CD4-positive, alpha-beta memory T cell (primary cell): Measurements from ENCODE around the gene GDF10. TPM values are rescaled to one million over a fixed set of nuclear protein-coding genes. Genes with fewer than 3 reads are reported as not detected.

Experiments used
- CTCF ChIA-PET: fragments of 350-600 bp; sonication (Branson Sonifier 250); formaldehyde crosslinking; loops from one replicate; lab custom pipeline; 2021; ENCODE audit warnings: inconsistent platforms; ENCODE audit not compliant: partially characterized antibody; lab: Charles Lee
- POLR2A ChIA-PET: fragments of 350-600 bp; sonication (Branson Sonifier 250); formaldehyde crosslinking; loops from one replicate; lab custom pipeline; 2021; ENCODE audit not compliant: partially characterized antibody; lab: Charles Lee
- DNase-seq, 5 donors: peaks; one replicate each; pipeline versions ENCODE4 v3.0.0 to v3.0.0-alpha.2; 2020 to 2022; ENCODE audit warnings: mixed read lengths in 1 of 5
- H3K27ac ChIP-seq: one replicate; pipeline ENCODE4 v1.7.0; 2013; ENCODE audit warnings: low read depth, low read length
- H3K27me3 ChIP-seq: 2 replicates; pipeline ENCODE4 v1.7.0; 2013; ENCODE audit warnings: mild to moderate bottlenecking, low read length, moderate library complexity; ENCODE audit not compliant: insufficient read depth
- H3K36me3 ChIP-seq: 2 replicates; pipeline ENCODE4 v1.7.0; 2013; ENCODE audit warnings: mild to moderate bottlenecking, low read length, moderate library complexity; ENCODE audit not compliant: insufficient read depth
- H3K4me1 ChIP-seq: 2 replicates; pipeline ENCODE4 v1.7.0; 2013; ENCODE audit warnings: mild to moderate bottlenecking, low read length, moderate library complexity; ENCODE audit not compliant: insufficient read depth
- H3K4me3 ChIP-seq, 2 donors: one replicate each; pipeline ENCODE4 v1.7.0; 2013; ENCODE audit warnings: low read length in 2 of 2, mild to moderate bottlenecking in 1 of 2
- H3K9me3 ChIP-seq, 2 donors: one replicate each; pipeline ENCODE4 v1.7.0; 2013; ENCODE audit warnings: low read length in 2 of 2, control low read depth in 1 of 2; ENCODE audit not compliant: control insufficient read depth in 1 of 2
- H3K27ac Mint-ChIP-seq, 7 donors: one replicate each; pipeline ENCODE4 v1.8.0; 2020 to 2021; ENCODE audit warnings: mixed read lengths in 7 of 7, mild to moderate bottlenecking in 6 of 7, inconsistent platforms in 3 of 7, moderate library complexity in 3 of 7
- H3K27me3 Mint-ChIP-seq, 2 donors: one replicate each; pipeline ENCODE4 v1.8.0; 2020 to 2021; ENCODE audit warnings: mixed read lengths in 2 of 2
- H3K36me3 Mint-ChIP-seq, 2 donors: one replicate each; pipeline ENCODE4 v1.8.0; 2020 to 2021; ENCODE audit warnings: mixed read lengths in 2 of 2, inconsistent platforms in 1 of 2, mild to moderate bottlenecking in 1 of 2
- H3K4me1 Mint-ChIP-seq, 4 donors: one replicate each; pipeline ENCODE4 v1.8.0; 2020 to 2021; ENCODE audit warnings: mixed read lengths in 4 of 4, mild to moderate bottlenecking in 1 of 4
- H3K4me3 Mint-ChIP-seq, 8 donors: one replicate each; pipeline ENCODE4 v1.8.0; 2020 to 2021; ENCODE audit warnings: mixed read lengths in 8 of 8, mild to moderate bottlenecking in 7 of 8, moderate library complexity in 6 of 8, inconsistent platforms in 3 of 8
- H3K9me3 Mint-ChIP-seq, 8 donors: one replicate each; pipeline ENCODE4 v1.8.0; 2020 to 2021; ENCODE audit warnings: mixed read lengths in 8 of 8, mild to moderate bottlenecking in 5 of 8, inconsistent platforms in 3 of 8, moderate library complexity in 1 of 8
- intact Hi-C: fragments of 100-400 bp; cut with micrococcal nuclease; formaldehyde crosslinking; loops from one replicate; pipeline ENCODE4 v1.15.1; 2023
- polyA plus RNA-seq, 2 donors: library from polyadenylated mRNA; unstranded; fragments of 300-500 nt; fragmentation: Illumina TruSeq; gene quantifications; one replicate each; pipeline ENCODE4 v1.2.3, GENCODE V29; 2021
- total RNA-seq, 2 experiments: library from RNA; stranded (reverse); gene quantifications; one replicate each; pipeline ENCODE4 v1.2.3, GENCODE V29; 2021

GDF10 gene
- total and polyA plus RNA-seq, 4 experiments from 2014 or later: 0.19 to 1.3 (median 0.78) TPM

GRCh38 chr10:47311932-47312662 is 12.1 kb downstream of the GDF10 start:
- H3K9me3 ChIP-seq: no peaks in the 10 kb centered on the region
- H3K27me3 ChIP-seq: no peaks in the 10 kb centered on the region
- Mint-ChIP-seq H3K9me3 (no peaks in the 10 kb centered on the region), H3K27ac (peak overlapping the region; percentile 81 to 87 (median 84)), H3K36me3 (no peaks in the 10 kb centered on the region), H3K27me3 (no peaks in the 10 kb centered on the region), H3K4me3 (peak overlapping the region; percentile 48 to 80 (median 68)), H3K4me1 (peaks cover 17 to 37% (median 27%) of the 10 kb centered on the region in 4 donors)
- peaks cover 32% of the 10 kb centered on the region for H3K4me1 ChIP-seq
- H3K27ac ChIP-seq: peak overlapping the region; percentile 27
- no peaks in the 10 kb centered on the region for H3K36me3 ChIP-seq
- POLR2A ChIA-PET: interaction anchor here (0.8 to 4.1 kb wide), 14 partner anchors 10 to 288 kb away, joined by 3 to 39 read pairs (median 4); no protein-coding TSS in a partner anchor
- intact Hi-C loops: loop anchor here (1.0 to 2.0 kb wide), 5 partner anchors 12 to 288 kb away; partner anchors contain the start of gene GDF10
- DNase-seq: peak; percentile 75 to 84 (median 79)
- H3K4me3 ChIP-seq: no peak overlapping the region
- CTCF ChIA-PET: interaction anchor here (0.6 to 7.7 kb wide), 38 partner anchors 9 to 319 kb away, joined by 3 to 244 read pairs (median 5); partner anchors contain the start of gene GDF2

- intact Hi-C loops: loop anchor here (1.0 to 2.0 kb wide), 3 partner anchors 12 to 288 kb away; partner anchors contain the start of gene GDF10
- H3K27me3 ChIP-seq: no peaks in the 10 kb centered on the region
- H3K4me3 ChIP-seq: no peak overlapping the region
- Mint-ChIP-seq H3K27me3 (no peaks in the 10 kb centered on the region), H3K27ac (peak overlapping the region in 1 of 7 donors; percentile 22), H3K9me3 (no peaks in the 10 kb centered on the region), H3K4me1 (peaks cover 16 to 37% (median 25%) of the 10 kb centered on the region in 4 donors), H3K36me3 (no peaks in the 10 kb centered on the region), H3K4me3 (no peak overlapping the region)
- no peaks in the 10 kb centered on the region for H3K36me3 ChIP-seq
- H3K27ac ChIP-seq: no peak overlapping the region
- peaks cover 32% of the 10 kb centered on the region for H3K4me1 ChIP-seq
- ChIA-PET POLR2A (interaction anchor here (1.4 to 4.1 kb wide), 3 partner anchors 10 to 265 kb away, joined by 4 to 39 read pairs (median 26); no protein-coding TSS in a partner anchor), CTCF (interaction anchor here (0.7 to 7.7 kb wide), 15 partner anchors 10 to 319 kb away, joined by 3 to 244 read pairs (median 6); partner anchors contain the start of gene GDF2)
- H3K9me3 ChIP-seq: no peaks in the 10 kb centered on the region
- DNase-seq: no peak
Measured at GRCh38 chr10:47312663-47312995, 12.6 kb downstream of the GDF10 start.

GRCh38 chr10:47314416-47314970 is 14.5 kb downstream of the GDF10 start:
- peaks cover 30% of the 10 kb centered on the region for H3K4me1 ChIP-seq
- Mint-ChIP-seq H3K4me1 (peaks cover 15 to 25% (median 20%) of the 10 kb centered on the region in 4 donors), H3K36me3 (no peaks in the 10 kb centered on the region), H3K27me3 (peaks cover 0 to 3% of the 10 kb centered on the region in 2 donors), H3K9me3 (no peaks in the 10 kb centered on the region), H3K27ac (no peak overlapping the region), H3K4me3 (no peak overlapping the region)
- no peaks in the 10 kb centered on the region for H3K9me3 ChIP-seq
- ChIA-PET CTCF (interaction anchor here (0.5 to 7.7 kb wide), 7 partner anchors 9 to 289 kb away, joined by 3 to 244 read pairs (median 5); no protein-coding TSS in a partner anchor), POLR2A (no interaction called here)
- intact Hi-C loops: no loop called here
- H3K36me3 ChIP-seq: no peaks in the 10 kb centered on the region
- H3K27me3 ChIP-seq: no peaks in the 10 kb centered on the region
- no peak for DNase-seq
- no peak overlapping the region for H3K4me3 ChIP-seq
- no peak overlapping the region for H3K27ac ChIP-seq

- intact Hi-C loops: no loop called here
Measured at GRCh38 chr10:47315421-47315820, 15.4 kb downstream of the GDF10 start.

GRCh38 chr10:47316131-47316530 is 16.1 kb downstream of the GDF10 start:
- H3K36me3 ChIP-seq: no peaks in the 10 kb centered on the region
- DNase-seq: no peak
- H3K36me3 Mint-ChIP-seq: no peaks in the 10 kb centered on the region
- no peak overlapping the region for H3K27ac ChIP-seq
- POLR2A ChIA-PET: no interaction called here
- H3K4me3 Mint-ChIP-seq: no peak overlapping the region
- intact Hi-C loops: no loop called here
- peaks cover 14% of the 10 kb centered on the region for H3K4me1 ChIP-seq
- H3K4me3 ChIP-seq: no peak overlapping the region
- H3K9me3 Mint-ChIP-seq: no peaks in the 10 kb centered on the region
- peaks cover 9 to 13% (median 12%) of the 10 kb centered on the region in 4 donors for H3K4me1 Mint-ChIP-seq
- no peaks in the 10 kb centered on the region for H3K27me3 ChIP-seq
- CTCF ChIA-PET: interaction anchor here (0.9 to 7.7 kb wide), 4 partner anchors 24 to 291 kb away, joined by 3 to 244 read pairs (median 52); no protein-coding TSS in a partner anchor
- no peak overlapping the region for H3K27ac Mint-ChIP-seq
- peaks cover 3% of the 10 kb centered on the region in 2 donors for H3K27me3 Mint-ChIP-seq
- no peaks in the 10 kb centered on the region for H3K9me3 ChIP-seq

More at GRCh38 chr10:47315421-47315820, 15.4 kb downstream of the GDF10 start:
- Mint-ChIP-seq H3K9me3 (no peaks in the 10 kb centered on the region), H3K4me3 (no peak overlapping the region), H3K4me1 (peaks cover 15 to 20% (median 17%) of the 10 kb centered on the region in 4 donors), H3K36me3 (no peaks in the 10 kb centered on the region), H3K27ac (no peak overlapping the region), H3K27me3 (peaks cover 0 to 3% of the 10 kb centered on the region in 2 donors)
- H3K9me3 ChIP-seq: no peaks in the 10 kb centered on the region
- CTCF ChIA-PET: interaction anchor here (0.9 to 7.7 kb wide), 4 partner anchors 25 to 290 kb away, joined by 3 to 244 read pairs (median 52); no protein-coding TSS in a partner anchor
- POLR2A ChIA-PET: no interaction called here
- H3K27ac ChIP-seq: no peak overlapping the region
- H3K4me3 ChIP-seq: no peak overlapping the region
- no peaks in the 10 kb centered on the region for H3K36me3 ChIP-seq
- no peaks in the 10 kb centered on the region for H3K27me3 ChIP-seq
- DNase-seq: no peak
- H3K4me1 ChIP-seq: peaks cover 21% of the 10 kb centered on the region

GRCh38 chr10:47317251-47317650 is 17.3 kb downstream of the GDF10 start:
- H3K4me3 Mint-ChIP-seq: no peak overlapping the region
- H3K9me3 Mint-ChIP-seq: peaks cover 0 to under 1% (median 0%) of the 10 kb centered on the region in 8 donors
- no peak overlapping the region for H3K27ac ChIP-seq
- H3K27ac Mint-ChIP-seq: no peak overlapping the region
- H3K27me3 ChIP-seq: no peaks in the 10 kb centered on the region
- peaks cover 0 to 1% (median under 1%) of the 10 kb centered on the region in 4 donors for H3K4me1 Mint-ChIP-seq
- H3K4me1 ChIP-seq: peaks cover 3% of the 10 kb centered on the region
- peaks cover 3 to 7% of the 10 kb centered on the region in 2 donors for H3K27me3 Mint-ChIP-seq
- no peak overlapping the region for H3K4me3 ChIP-seq
- no peaks in the 10 kb centered on the region for H3K9me3 ChIP-seq
- POLR2A ChIA-PET: no interaction called here
- no peak for DNase-seq
- H3K36me3 Mint-ChIP-seq: no peaks in the 10 kb centered on the region
- CTCF ChIA-PET: interaction anchor here (2.2 kb wide), 1 partner anchor 269 kb away, joined by 6 read pairs; no protein-coding TSS in a partner anchor
- H3K36me3 ChIP-seq: no peaks in the 10 kb centered on the region
- intact Hi-C loops: no loop called here

- no peaks in the 10 kb centered on the region for H3K36me3 ChIP-seq
- no peaks in the 10 kb centered on the region for H3K36me3 Mint-ChIP-seq
- ChIA-PET CTCF (interaction anchor here (2.2 to 3.3 kb wide), 2 partner anchors 271 to 294 kb away, joined by 6 to 11 read pairs; no protein-coding TSS in a partner anchor), POLR2A (no interaction called here)
- H3K4me1 ChIP-seq: no peaks in the 10 kb centered on the region
- peaks cover 3 to 7% of the 10 kb centered on the region in 2 donors for H3K27me3 Mint-ChIP-seq
- no peaks in the 10 kb centered on the region for H3K9me3 ChIP-seq
- no peak for DNase-seq
- H3K27me3 ChIP-seq: no peaks in the 10 kb centered on the region
- H3K4me1 Mint-ChIP-seq: no peaks in the 10 kb centered on the region
- no peak overlapping the region for H3K4me3 Mint-ChIP-seq
- no peak overlapping the region for H3K27ac Mint-ChIP-seq
- H3K9me3 Mint-ChIP-seq: peaks cover 0 to 1% (median 0%) of the 10 kb centered on the region in 8 donors
- H3K4me3 ChIP-seq: no peak overlapping the region
- intact Hi-C loops: no loop called here
- H3K27ac ChIP-seq: no peak overlapping the region
Measured at GRCh38 chr10:47318706-47319105, 18.7 kb downstream of the GDF10 start.
